ENCODE data around the gene MVP. TPM values are rescaled to one million over a fixed set of nuclear protein-coding genes. Genes with fewer than 3 reads are reported as not detected.
"Not testable (repeated sequence)": the region's sequence is repeated elsewhere in the genome, so short reads cannot be mapped to it uniquely, and the experiment has no call there.

The MVP gene
- total and polyA plus RNA-seq, 8 donors: 12.5 to 280 (median 19.7) TPM

DNA sequence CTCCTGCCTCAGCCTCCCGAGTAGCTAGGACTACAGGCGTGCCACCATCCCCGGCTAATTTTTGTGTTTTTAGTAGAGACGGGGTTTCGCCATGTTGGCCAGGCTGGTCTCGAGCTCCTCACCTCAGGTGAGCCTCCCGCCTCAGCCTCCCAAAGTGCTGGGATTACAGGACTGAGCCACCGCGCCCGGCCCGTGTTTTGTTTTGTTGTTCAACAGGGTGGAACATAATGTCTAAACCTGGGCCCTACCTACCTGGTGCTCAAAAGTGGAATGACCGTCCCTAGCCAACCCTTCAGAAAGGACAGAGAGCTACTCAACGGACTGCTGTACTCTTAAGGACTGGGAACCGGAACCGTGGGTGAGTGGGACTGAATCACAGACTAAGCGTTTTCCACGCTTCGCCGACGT is 30.5 kb upstream of the MVP start:
- DNase-seq: no peak
- TF ChIP-seq, protein P1, sequence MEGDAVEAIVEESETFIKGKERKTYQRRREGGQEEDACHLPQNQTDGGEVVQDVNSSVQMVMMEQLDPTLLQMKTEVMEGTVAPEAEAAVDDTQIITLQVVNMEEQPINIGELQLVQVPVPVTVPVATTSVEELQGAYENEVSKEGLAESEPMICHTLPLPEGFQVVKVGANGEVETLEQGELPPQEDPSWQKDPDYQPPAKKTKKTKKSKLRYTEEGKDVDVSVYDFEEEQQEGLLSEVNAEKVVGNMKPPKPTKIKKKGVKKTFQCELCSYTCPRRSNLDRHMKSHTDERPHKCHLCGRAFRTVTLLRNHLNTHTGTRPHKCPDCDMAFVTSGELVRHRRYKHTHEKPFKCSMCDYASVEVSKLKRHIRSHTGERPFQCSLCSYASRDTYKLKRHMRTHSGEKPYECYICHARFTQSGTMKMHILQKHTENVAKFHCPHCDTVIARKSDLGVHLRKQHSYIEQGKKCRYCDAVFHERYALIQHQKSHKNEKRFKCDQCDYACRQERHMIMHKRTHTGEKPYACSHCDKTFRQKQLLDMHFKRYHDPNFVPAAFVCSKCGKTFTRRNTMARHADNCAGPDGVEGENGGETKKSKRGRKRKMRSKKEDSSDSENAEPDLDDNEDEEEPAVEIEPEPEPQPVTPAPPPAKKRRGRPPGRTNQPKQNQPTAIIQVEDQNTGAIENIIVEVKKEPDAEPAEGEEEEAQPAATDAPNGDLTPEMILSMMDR (IDR thresholded peaks at IDR 0.05): no peak
- H3K27ac ChIP-seq: peak overlapping the region; percentile 89 to 97
- H3K4me3 ChIP-seq: peak overlapping the region; percentile 97
- peak; percentile 51 for ATAC-seq
- intact Hi-C loops (cut with DNase I): no loop called here
- H3K4me1 ChIP-seq: peaks cover 0 to 32% of the 10 kb centered on the region in 2 donors
- no peaks in the 10 kb centered on the region for H3K9me3 ChIP-seq
- H3K36me3 ChIP-seq: no peaks in the 10 kb centered on the region
- H3K27me3 ChIP-seq: no peaks in the 10 kb centered on the region

DNA sequence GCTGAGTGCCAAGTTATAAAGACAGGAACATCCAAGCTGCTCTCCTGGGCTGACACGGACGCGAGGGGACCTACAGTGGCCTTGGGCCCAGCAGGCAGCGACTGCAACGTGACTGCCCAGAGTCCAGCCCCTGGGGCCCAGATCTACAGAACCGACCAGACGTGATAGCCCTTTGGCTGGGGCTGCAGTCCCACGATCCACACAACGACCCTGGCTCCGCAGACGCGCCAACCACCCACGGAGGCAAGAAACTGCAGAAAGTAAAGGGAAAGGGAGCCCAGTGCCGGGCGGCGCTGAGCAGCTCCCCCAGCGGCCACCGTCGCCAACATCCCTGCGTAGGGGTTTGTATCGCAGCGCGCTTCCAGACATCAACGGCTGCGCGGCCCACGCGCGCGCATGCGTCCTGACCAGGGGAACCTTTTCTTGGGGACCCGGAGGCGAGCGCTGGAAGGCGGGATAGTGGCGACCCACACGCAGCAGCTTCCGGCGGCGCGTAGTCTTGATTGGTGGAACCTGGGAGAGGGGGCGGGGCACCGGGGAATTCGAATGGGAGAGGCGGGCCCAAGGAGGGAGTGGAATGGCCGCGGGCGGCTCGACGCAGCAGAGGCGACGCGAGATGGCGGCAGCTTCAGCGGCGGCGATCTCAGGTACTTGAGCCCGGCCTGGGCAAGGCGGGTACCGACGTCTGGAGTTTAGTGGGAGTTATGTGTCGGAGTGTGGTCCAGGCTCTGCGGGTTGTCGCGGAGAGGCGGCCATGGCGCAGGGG is 29.9 kb upstream of the MVP start, which contains the start of gene KIF22:
TSS of gene KIF22 (plus strand) at position 569 of the 766 bp plus-strand sequence. CDS start at position 578, 9 bp downstream.
- Histone ChIP-seq H3K36me3 (no peaks in the 10 kb centered on the region), H3K27me3 (no peaks in the 10 kb centered on the region), H3K4me1 (peaks cover 0 to 34% of the 10 kb centered on the region in 2 donors), H3K9me3 (no peaks in the 10 kb centered on the region), H3K27ac (peak within 1 kb of the TSS; percentile 89 to 97), H3K4me3 (peak within 1 kb of the TSS; percentile 97)
- TF ChIP-seq, protein P1 (IDR thresholded peaks at IDR 0.05): peak; percentile 57 to 80
- peak; percentile 99 to 100 (median 100) for DNase-seq
- intact Hi-C loops (cut with DNase I): no loop called here
- peak; percentile 98 for ATAC-seq

DNA sequence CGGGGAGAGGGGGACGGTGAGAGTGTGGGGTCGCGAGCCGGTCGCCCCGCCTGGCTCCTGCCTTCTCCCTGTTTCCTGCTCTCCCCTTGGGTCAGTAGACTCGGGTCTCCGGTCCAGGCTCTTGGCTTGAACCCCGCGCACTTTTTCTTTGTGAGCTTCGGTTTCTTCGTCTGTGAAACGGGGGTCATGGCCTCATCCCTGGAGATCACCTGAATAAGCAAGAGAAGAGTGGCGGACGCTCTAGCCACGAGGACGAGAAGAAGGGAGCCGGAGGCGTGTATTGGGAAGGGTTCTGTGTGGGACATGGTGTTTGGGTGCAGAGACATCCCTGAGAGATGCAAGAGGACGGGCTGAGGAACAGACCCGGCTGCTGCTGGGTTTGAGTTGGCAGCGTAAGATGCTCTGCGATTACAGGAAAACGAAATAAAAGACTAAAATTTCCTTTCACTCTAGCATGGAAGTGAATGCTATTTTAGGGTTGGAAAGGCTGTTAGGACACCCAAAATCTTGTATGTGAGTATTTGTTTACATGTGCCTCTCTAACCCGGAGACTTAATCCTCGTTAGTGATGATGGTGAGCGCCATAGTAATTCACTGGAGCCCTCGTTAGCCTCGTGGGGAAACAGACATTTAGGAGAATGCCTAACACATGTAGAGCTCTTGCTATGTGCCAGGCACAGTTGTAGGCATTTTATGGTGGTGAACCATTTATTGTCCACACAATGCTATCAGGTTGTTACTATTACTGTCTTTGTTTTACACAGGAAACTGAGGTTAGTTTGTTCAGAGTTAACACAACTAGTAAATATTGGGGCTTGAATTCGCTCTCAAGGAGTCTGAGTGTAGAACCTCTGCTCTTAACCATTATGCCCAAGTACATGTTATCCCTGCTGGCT is 29.1 kb upstream of the MVP start:
- H3K27ac ChIP-seq: peak overlapping the region in 1 of 2 donors; percentile 97
- ATAC-seq (peak; percentile 0), DNase-seq (no peak)
- H3K27me3 ChIP-seq: no peaks in the 10 kb centered on the region
- H3K36me3 ChIP-seq: no peaks in the 10 kb centered on the region
- no peaks in the 10 kb centered on the region for H3K9me3 ChIP-seq
- TF ChIP-seq, protein P1 (IDR thresholded peaks at IDR 0.05): no peak
- peak overlapping the region; percentile 97 for H3K4me3 ChIP-seq
- intact Hi-C loops (cut with DNase I): no loop called here
- peaks cover 0 to 34% of the 10 kb centered on the region in 2 donors for H3K4me1 ChIP-seq

DNA sequence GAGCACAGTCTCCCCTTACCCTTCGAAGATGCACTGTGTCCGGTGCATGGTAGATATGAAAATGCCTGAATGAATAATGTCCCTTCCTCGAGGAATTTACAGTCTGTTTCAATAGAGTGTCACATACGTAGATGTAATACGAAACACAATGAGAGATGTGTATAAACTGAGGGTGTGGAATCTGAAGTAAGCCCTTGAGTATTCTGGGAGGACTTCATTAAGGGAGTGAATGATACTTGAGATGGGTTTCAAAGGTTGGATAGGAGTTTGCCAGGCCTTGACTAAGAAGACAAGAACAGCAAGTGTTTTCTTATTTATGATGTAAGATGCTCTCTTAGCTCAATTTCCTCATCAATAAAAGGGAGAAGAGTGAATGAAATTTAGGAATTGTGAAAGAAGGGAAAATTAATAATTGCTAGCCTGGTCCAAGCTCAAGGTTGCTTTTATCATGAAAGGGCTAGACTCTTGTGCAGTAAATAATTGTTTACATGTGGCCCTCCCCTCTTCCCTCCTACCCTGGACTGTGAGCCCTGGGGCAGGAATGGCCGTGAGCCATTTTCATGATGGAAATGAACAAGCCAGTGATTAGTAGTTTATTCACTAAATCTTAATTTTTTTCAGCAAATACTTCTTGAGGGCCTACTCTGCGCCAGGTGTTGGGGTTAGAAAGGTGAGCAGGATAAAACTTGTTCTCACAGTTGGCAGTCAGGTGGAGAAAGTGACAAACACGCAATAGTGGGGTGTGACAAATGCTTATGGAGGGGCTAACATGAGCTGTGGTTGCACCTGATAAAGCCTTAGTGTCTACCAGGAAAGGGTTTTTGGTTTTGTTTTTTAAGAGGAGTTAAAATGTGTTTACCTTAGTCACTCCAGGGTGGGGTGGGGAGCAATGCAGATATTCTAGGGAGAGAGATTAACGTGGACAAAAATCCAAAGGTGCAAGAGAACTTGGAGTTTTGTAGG is 28.1 kb upstream of the MVP start:
- DNase-seq (no peak), ATAC-seq (no peak)
- peaks cover 0 to 34% of the 10 kb centered on the region in 2 donors for H3K4me1 ChIP-seq
- H3K27ac ChIP-seq: no peak overlapping the region
- H3K36me3 ChIP-seq: peaks cover 0 to 6% of the 10 kb centered on the region in 2 donors
- H3K4me3 ChIP-seq: peak overlapping the region in 1 of 2 donors; percentile 97
- TF ChIP-seq, protein P1 (IDR thresholded peaks at IDR 0.05): no peak
- H3K27me3 ChIP-seq: no peaks in the 10 kb centered on the region
- H3K9me3 ChIP-seq: no peaks in the 10 kb centered on the region
- intact Hi-C loops (cut with DNase I): no loop called here

DNA sequence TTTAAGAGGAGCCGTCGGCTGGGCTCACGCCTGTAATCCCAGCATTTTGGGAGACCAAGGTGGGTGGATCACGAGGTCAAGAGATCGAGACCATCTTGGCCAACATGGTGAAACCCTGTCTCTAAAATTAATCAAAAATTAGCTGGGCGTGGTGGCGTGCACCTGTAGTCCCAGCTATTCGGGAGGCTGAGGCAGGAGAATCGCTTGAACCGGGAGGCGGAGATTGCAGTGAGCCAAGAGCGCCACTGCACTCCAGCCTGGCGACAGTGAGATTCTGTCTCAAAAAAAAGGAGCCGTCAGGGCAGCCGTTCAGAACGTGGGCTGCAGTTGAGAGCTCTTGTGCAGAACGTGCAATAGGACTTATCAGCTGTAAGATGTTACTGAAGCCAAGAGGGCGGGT is 27.1 kb upstream of the MVP start:
- H3K4me3 ChIP-seq; DNase-seq; ATAC-seq; H3K9me3 ChIP-seq; H3K27ac ChIP-seq; H3K27me3 ChIP-seq; intact Hi-C loops (cut with DNase I): not testable (repeated sequence)
- peaks cover 0 to 15% of the 10 kb centered on the region in 2 donors for H3K36me3 ChIP-seq
- peaks cover 0 to 34% of the 10 kb centered on the region in 2 donors for H3K4me1 ChIP-seq
